HEK293 (cell line): Measurements from ENCODE around the gene CHL1.

Experiments
- CTCF ChIP-seq: fragments of 450-650 bp; formaldehyde crosslinking; IDR thresholded peaks from 2 replicates; pipeline ENCODE4 v1.5.1; 2016; ENCODE audit warnings: missing biosample characterization, missing genetic modification characterization
- FEZF1 ChIP-seq: fragments of 450-650 bp; formaldehyde crosslinking; IDR thresholded peaks from 2 replicates; pipeline ENCODE4 v1.5.1; 2016; ENCODE audit warnings: missing biosample characterization, missing genetic modification characterization
- PATZ1 ChIP-seq: fragments of 450-650 bp; formaldehyde crosslinking; IDR thresholded peaks from 2 replicates; pipeline ENCODE4 v1.5.1; 2016; ENCODE audit warnings: missing biosample characterization, missing genetic modification characterization
- TCF7L2 ChIP-seq: IDR thresholded peaks from 2 replicates; pipeline ENCODE4 v1.6.1; 2011; ENCODE audit warnings: low read depth, mild to moderate bottlenecking, inconsistent platforms, low read length, moderate library complexity, borderline replicate concordance
- ZNF19 ChIP-seq: fragments of 450-650 bp; formaldehyde crosslinking; IDR thresholded peaks from 2 replicates; pipeline ENCODE4; 2016; ENCODE audit warnings: missing biosample characterization, missing genetic modification characterization, low read depth
- ZNF23 ChIP-seq: fragments of 450-650 bp; formaldehyde crosslinking; IDR thresholded peaks from 2 replicates; pipeline ENCODE4 v1.5.1; 2016; ENCODE audit warnings: missing biosample characterization, missing genetic modification characterization, borderline replicate concordance
- ZNF24 ChIP-seq: fragments of 450-650 bp; formaldehyde crosslinking; IDR thresholded peaks from 2 replicates; pipeline ENCODE4 v1.5.1; 2016; ENCODE audit warnings: missing biosample characterization, missing genetic modification characterization
- ZNF639 ChIP-seq: fragments of 450-650 bp; formaldehyde crosslinking; IDR thresholded peaks from 2 replicates; pipeline ENCODE4 v1.5.1; 2016; ENCODE audit warnings: missing biosample characterization, missing genetic modification characterization
- ZNF830 ChIP-seq: fragments of 450-650 bp; IDR thresholded peaks from 2 replicates; pipeline ENCODE4 v1.5.0; 2018; ENCODE audit warnings: missing biosample characterization, missing genetic modification characterization, low read depth, mild to moderate bottlenecking, moderate library complexity

- peak; percentile 47; the same call in 1 of the 2 replicates for TF ChIP-seq CTCF (tag by site-specific recombination)
- no peak for TF ChIP-seq ZNF24 (tag by site-specific recombination)
- TF ChIP-seq ZNF23 (tag by site-specific recombination) = no peak
- TF ChIP-seq FEZF1 = no peak
- TF ChIP-seq TCF7L2 = no peak
- TF ChIP-seq PATZ1 (tag by site-specific recombination) = no peak
- no peak for TF ChIP-seq ZNF19 (tag by site-specific recombination)
- no peak for TF ChIP-seq ZNF830 (tag by site-specific recombination)
- TF ChIP-seq ZNF639 (tag by site-specific recombination) = no peak
Measured at GRCh38 chr3:354432-354831, 157.9 kb downstream of the CHL1 start.
